ENCODE measurements around the gene CERCAM.

CERCAM gene

GRCh38 chr9:128394379-128395168 is 26.1 kb upstream of the CERCAM start:
- Histone ChIP-seq H3K27me3 (ENCODE audit: insufficient read depth, low read length) (peaks cover 100% of the 10 kb centered on the region), H3K9ac (ENCODE audit: low read depth, low read length) (no peak overlapping the region), H3K4me3 (ENCODE audit: low read length) (no peak overlapping the region), H3K9me3 (ENCODE audit: insufficient read depth, low read depth, low read length) (no peaks in the 10 kb centered on the region; the same call in 1 of the 2 replicates), H3K36me3 (ENCODE audit: insufficient read depth, low read depth, low read length) (no peaks in the 10 kb centered on the region), H3K4me1 (ENCODE audit: insufficient read depth, low read length) (peaks cover 21% of the 10 kb centered on the region), H3K27ac (ENCODE audit: low read length) (no peak overlapping the region)

GRCh38 chr9:128396970-128397613 is 23.6 kb upstream of the CERCAM start:
- H3K9me3 ChIP-seq (ENCODE audit: insufficient read depth, low read depth, low read length) = no peaks in the 10 kb centered on the region
- H3K4me1 ChIP-seq (ENCODE audit: insufficient read depth, low read length) = peaks cover 15% of the 10 kb centered on the region
- H3K36me3 ChIP-seq (ENCODE audit: insufficient read depth, low read depth, low read length) = no peaks in the 10 kb centered on the region
- no peak overlapping the region for H3K27ac ChIP-seq (ENCODE audit: low read length)
- H3K27me3 ChIP-seq (ENCODE audit: insufficient read depth, low read length) = peaks cover 100% of the 10 kb centered on the region
- no peak overlapping the region for H3K9ac ChIP-seq (ENCODE audit: low read depth, low read length)
- no peak overlapping the region for H3K4me3 ChIP-seq (ENCODE audit: low read length)

- Histone ChIP-seq H3K4me1 (ENCODE audit: insufficient read depth, low read length) (peaks cover 12% of the 10 kb centered on the region), H3K27ac (ENCODE audit: low read length) (no peak overlapping the region), H3K9ac (ENCODE audit: low read depth, low read length) (no peak overlapping the region), H3K36me3 (ENCODE audit: insufficient read depth, low read depth, low read length) (no peaks in the 10 kb centered on the region), H3K9me3 (ENCODE audit: insufficient read depth, low read depth, low read length) (no peaks in the 10 kb centered on the region), H3K4me3 (ENCODE audit: low read length) (no peak overlapping the region), H3K27me3 (ENCODE audit: insufficient read depth, low read length) (peaks cover 100% of the 10 kb centered on the region)
These were observed 22.8 kb upstream of the CERCAM start for GRCh38 chr9:128397831-128398230.

- H3K27ac ChIP-seq (ENCODE audit: low read length) = no peak overlapping the region
- H3K27me3 ChIP-seq (ENCODE audit: insufficient read depth, low read length) = peaks cover 100% of the 10 kb centered on the region
- no peak overlapping the region for H3K4me3 ChIP-seq (ENCODE audit: low read length)
- no peak overlapping the region for H3K9ac ChIP-seq (ENCODE audit: low read depth, low read length)
- no peaks in the 10 kb centered on the region for H3K4me1 ChIP-seq (ENCODE audit: insufficient read depth, low read length)
- H3K9me3 ChIP-seq (ENCODE audit: insufficient read depth, low read depth, low read length) = no peaks in the 10 kb centered on the region
- no peaks in the 10 kb centered on the region for H3K36me3 ChIP-seq (ENCODE audit: insufficient read depth, low read depth, low read length)
These were observed 20.8 kb upstream of the CERCAM start for GRCh38 chr9:128399861-128400260.

- Histone ChIP-seq H3K27ac (ENCODE audit: low read length) (no peak overlapping the region), H3K27me3 (ENCODE audit: insufficient read depth, low read length) (peaks cover 100% of the 10 kb centered on the region), H3K9ac (ENCODE audit: low read depth, low read length) (no peak overlapping the region), H3K9me3 (ENCODE audit: insufficient read depth, low read depth, low read length) (no peaks in the 10 kb centered on the region), H3K4me1 (ENCODE audit: insufficient read depth, low read length) (peaks cover 14% of the 10 kb centered on the region; the same call in 1 of the 2 replicates), H3K4me3 (ENCODE audit: low read length) (no peak overlapping the region), H3K36me3 (ENCODE audit: insufficient read depth, low read depth, low read length) (no peaks in the 10 kb centered on the region)
These were observed 16.1 kb upstream of the CERCAM start for GRCh38 chr9:128404560-128404959.

- Histone ChIP-seq H3K9ac (ENCODE audit: low read depth, low read length) (no peak overlapping the region), H3K36me3 (ENCODE audit: insufficient read depth, low read depth, low read length) (no peaks in the 10 kb centered on the region), H3K27me3 (ENCODE audit: insufficient read depth, low read length) (peaks cover 100% of the 10 kb centered on the region), H3K27ac (ENCODE audit: low read length) (no peak overlapping the region), H3K4me3 (ENCODE audit: low read length) (no peak overlapping the region), H3K4me1 (ENCODE audit: insufficient read depth, low read length) (peaks cover 14% of the 10 kb centered on the region; the same call in 1 of the 2 replicates), H3K9me3 (ENCODE audit: insufficient read depth, low read depth, low read length) (no peaks in the 10 kb centered on the region)
These were observed 15.4 kb upstream of the CERCAM start for GRCh38 chr9:128405077-128405779.

GRCh38 chr9:128405780-128406171 is 14.9 kb upstream of the CERCAM start:
- peaks cover 100% of the 10 kb centered on the region for H3K27me3 ChIP-seq (ENCODE audit: insufficient read depth, low read length)
- H3K27ac ChIP-seq (ENCODE audit: low read length) = no peak overlapping the region
- no peaks in the 10 kb centered on the region for H3K36me3 ChIP-seq (ENCODE audit: insufficient read depth, low read depth, low read length)
- peaks cover 14% of the 10 kb centered on the region; the same call in 1 of the 2 replicates for H3K4me1 ChIP-seq (ENCODE audit: insufficient read depth, low read length)
- H3K9me3 ChIP-seq (ENCODE audit: insufficient read depth, low read depth, low read length) = no peaks in the 10 kb centered on the region
- no peak overlapping the region for H3K9ac ChIP-seq (ENCODE audit: low read depth, low read length)
- H3K4me3 ChIP-seq (ENCODE audit: low read length) = no peak overlapping the region

GRCh38 chr9:128406848-128407391 is 13.7 kb upstream of the CERCAM start:
- Histone ChIP-seq H3K4me1 (ENCODE audit: insufficient read depth, low read length) (peaks cover 15% of the 10 kb centered on the region; the same call in 1 of the 2 replicates), H3K36me3 (ENCODE audit: insufficient read depth, low read depth, low read length) (no peaks in the 10 kb centered on the region), H3K9me3 (ENCODE audit: insufficient read depth, low read depth, low read length) (no peaks in the 10 kb centered on the region), H3K27ac (ENCODE audit: low read length) (no peak overlapping the region), H3K4me3 (ENCODE audit: low read length) (no peak overlapping the region), H3K27me3 (ENCODE audit: insufficient read depth, low read length) (peaks cover 100% of the 10 kb centered on the region), H3K9ac (ENCODE audit: low read depth, low read length) (no peak overlapping the region)

- no peaks in the 10 kb centered on the region for H3K36me3 ChIP-seq (ENCODE audit: insufficient read depth, low read depth, low read length)
- H3K4me3 ChIP-seq (ENCODE audit: low read length) = peak overlapping the region; percentile 6; the same call in 1 of the 2 replicates
- peaks cover 97% of the 10 kb centered on the region for H3K27me3 ChIP-seq (ENCODE audit: insufficient read depth, low read length)
- no peak overlapping the region for H3K9ac ChIP-seq (ENCODE audit: low read depth, low read length)
- peaks cover 17% of the 10 kb centered on the region; the same call in 1 of the 2 replicates for H3K4me1 ChIP-seq (ENCODE audit: insufficient read depth, low read length)
- no peaks in the 10 kb centered on the region for H3K9me3 ChIP-seq (ENCODE audit: insufficient read depth, low read depth, low read length)
- H3K27ac ChIP-seq (ENCODE audit: low read length) = no peak overlapping the region
These were observed 11.7 kb upstream of the CERCAM start for GRCh38 chr9:128408963-128409431.

GRCh38 chr9:128409450-128409849 is 11.2 kb upstream of the CERCAM start:
- no peak overlapping the region for H3K9ac ChIP-seq (ENCODE audit: low read depth, low read length)
- peaks cover 17% of the 10 kb centered on the region; the same call in 1 of the 2 replicates for H3K4me1 ChIP-seq (ENCODE audit: insufficient read depth, low read length)
- H3K36me3 ChIP-seq (ENCODE audit: insufficient read depth, low read depth, low read length) = no peaks in the 10 kb centered on the region
- no peak overlapping the region for H3K4me3 ChIP-seq (ENCODE audit: low read length)
- H3K27ac ChIP-seq (ENCODE audit: low read length) = no peak overlapping the region
- no peaks in the 10 kb centered on the region for H3K9me3 ChIP-seq (ENCODE audit: insufficient read depth, low read depth, low read length)
- H3K27me3 ChIP-seq (ENCODE audit: insufficient read depth, low read length) = peaks cover 97% of the 10 kb centered on the region

- no peaks in the 10 kb centered on the region for H3K36me3 ChIP-seq (ENCODE audit: insufficient read depth, low read depth, low read length)
- peaks cover 16% of the 10 kb centered on the region; the same call in 1 of the 2 replicates for H3K4me1 ChIP-seq (ENCODE audit: insufficient read depth, low read length)
- no peak overlapping the region for H3K27ac ChIP-seq (ENCODE audit: low read length)
- H3K9ac ChIP-seq (ENCODE audit: low read depth, low read length) = no peak overlapping the region
- peaks cover 97% of the 10 kb centered on the region for H3K27me3 ChIP-seq (ENCODE audit: insufficient read depth, low read length)
- no peaks in the 10 kb centered on the region for H3K9me3 ChIP-seq (ENCODE audit: insufficient read depth, low read depth, low read length)
- no peak overlapping the region for H3K4me3 ChIP-seq (ENCODE audit: low read length)
These were observed 10.7 kb upstream of the CERCAM start for GRCh38 chr9:128409978-128410377.

All from iPS-20b (cell line).